Smooth muscle cell (in vitro differentiated cells): ENCODE data around the gene TANGO6. TPM values are rescaled to one million over a fixed set of nuclear protein-coding genes. Genes with fewer than 3 reads are reported as not detected.

Experiments
- DNase-seq: peaks from one replicate; lab custom pipeline; 2025; ENCODE audit not compliant: unreplicated experiment; lab: John Stamatoyannopoulos, UW
- H2AFZ ChIP-seq: fragments of 200-600 bp; sonication (generic); 2 replicates; pipeline ENCODE4 v1.6.0; 2016; ENCODE audit warnings: antibody characterized with exemption, low read depth, mild to moderate bottlenecking
- H3F3A ChIP-seq: fragments of 200-600 bp; sonication (generic); 2 replicates; pipeline ENCODE4 v1.6.0; 2017; ENCODE audit warnings: antibody characterized with exemption, low read depth
- H3K27ac ChIP-seq: fragments of 200-600 bp; sonication (generic); 2 replicates; pipeline ENCODE4 v1.5.1; 2016; ENCODE audit warnings: low read depth, mild to moderate bottlenecking
- H3K27me3 ChIP-seq: fragments of 200-600 bp; sonication (generic); 2 replicates; pipeline ENCODE4 v1.6.1; 2016; ENCODE audit warnings: low read depth, mild to moderate bottlenecking
- H3K36me3 ChIP-seq: fragments of 200-600 bp; sonication (generic); 2 replicates; pipeline ENCODE4 v1.5.1; 2016; ENCODE audit warnings: low read depth
- H3K4me1 ChIP-seq: fragments of 200-600 bp; sonication (generic); 2 replicates; pipeline ENCODE4 v1.5.1; 2016; ENCODE audit warnings: low read depth
- H3K4me2 ChIP-seq: fragments of 200-600 bp; sonication (generic); 2 replicates; pipeline ENCODE4 v1.6.0; 2016; ENCODE audit warnings: mild to moderate bottlenecking
- H3K4me3 ChIP-seq: fragments of 200-600 bp; sonication (generic); 2 replicates; pipeline ENCODE4 v1.5.1; 2016; ENCODE audit warnings: mild to moderate bottlenecking
- H3K79me2 ChIP-seq: fragments of 200-600 bp; sonication (generic); 2 replicates; pipeline ENCODE4 v1.6.0; 2016; ENCODE audit warnings: low read depth, mild to moderate bottlenecking
- H3K9ac ChIP-seq: fragments of 200-600 bp; sonication (generic); 2 replicates; pipeline ENCODE4 v1.6.0; 2016; ENCODE audit warnings: low read depth
- H3K9me3 ChIP-seq: fragments of 200-600 bp; sonication (generic); replicated peaks from 2 replicates; pipeline ENCODE4 v1.5.1; 2016; ENCODE audit warnings: low read depth
- H4K20me1 ChIP-seq: fragments of 200-600 bp; sonication (generic); 2 replicates; pipeline ENCODE4 v1.6.0; 2016; ENCODE audit warnings: low read depth
- WGBS: methylation state at CpG from one replicate; pipeline ENCODE4 v1.1.7; 2016; ENCODE audit warnings: low lambda C conversion rate; 5-methylcytosine and 5-hydroxymethylcytosine counted together
- polyA plus RNA-seq: library from polyadenylated mRNA; unstranded; fragments of >200 nt; fragmentation: Nextera tagmentation; extraction: Ambion mirVana; gene quantifications from 2 replicates; pipeline ENCODE4 v1.2.1, GENCODE V29; 2016
- total RNA-seq: library from RNA; depleted of rRNA; stranded (reverse); fragments of >200 nt; gene quantifications from 2 replicates; pipeline ENCODE4 v1.2.3, GENCODE V29; 2014
- TF ChIP-seq, protein P1 (sequence below): fragments of 200-600 bp; sonication (generic); IDR thresholded peaks from 2 replicates; pipeline ENCODE4 v1.5.1; 2017; ENCODE audit warnings: borderline replicate concordance, mild to moderate bottlenecking, antibody characterized with exemption; ENCODE audit not compliant: insufficient read depth, poor library complexity, severe bottlenecking

TANGO6 gene
- total and polyA plus RNA-seq, 2 experiments from 2014 or later: 4.5 to 5.2 TPM

GRCh38 chr16:69107316-69107962 lies 264.1 kb downstream of the TANGO6 start:
- peaks cover 17% of the 10 kb centered on the region for H3K4me1 ChIP-seq
- peaks cover 47% of the 10 kb centered on the region for H3K27me3 ChIP-seq
- peak overlapping the region; percentile 95 for H3K4me2 ChIP-seq
- no peak overlapping the region for H3K9ac ChIP-seq
- peaks cover 3% of the 10 kb centered on the region for H3F3A ChIP-seq
- peaks cover 49% of the 10 kb centered on the region for H4K20me1 ChIP-seq
- H3K4me3 ChIP-seq: peak overlapping the region; percentile 55
- no peak for DNase-seq
- TF ChIP-seq, protein P1, sequence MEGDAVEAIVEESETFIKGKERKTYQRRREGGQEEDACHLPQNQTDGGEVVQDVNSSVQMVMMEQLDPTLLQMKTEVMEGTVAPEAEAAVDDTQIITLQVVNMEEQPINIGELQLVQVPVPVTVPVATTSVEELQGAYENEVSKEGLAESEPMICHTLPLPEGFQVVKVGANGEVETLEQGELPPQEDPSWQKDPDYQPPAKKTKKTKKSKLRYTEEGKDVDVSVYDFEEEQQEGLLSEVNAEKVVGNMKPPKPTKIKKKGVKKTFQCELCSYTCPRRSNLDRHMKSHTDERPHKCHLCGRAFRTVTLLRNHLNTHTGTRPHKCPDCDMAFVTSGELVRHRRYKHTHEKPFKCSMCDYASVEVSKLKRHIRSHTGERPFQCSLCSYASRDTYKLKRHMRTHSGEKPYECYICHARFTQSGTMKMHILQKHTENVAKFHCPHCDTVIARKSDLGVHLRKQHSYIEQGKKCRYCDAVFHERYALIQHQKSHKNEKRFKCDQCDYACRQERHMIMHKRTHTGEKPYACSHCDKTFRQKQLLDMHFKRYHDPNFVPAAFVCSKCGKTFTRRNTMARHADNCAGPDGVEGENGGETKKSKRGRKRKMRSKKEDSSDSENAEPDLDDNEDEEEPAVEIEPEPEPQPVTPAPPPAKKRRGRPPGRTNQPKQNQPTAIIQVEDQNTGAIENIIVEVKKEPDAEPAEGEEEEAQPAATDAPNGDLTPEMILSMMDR: no peak
- H3K36me3 ChIP-seq: no peaks in the 10 kb centered on the region
- no peaks in the 10 kb centered on the region for H3K9me3 ChIP-seq
- no peak overlapping the region for H3K27ac ChIP-seq
- 3% methylated on average over 49 of the region's 52 CpGs for WGBS
- no peak overlapping the region for H2AFZ ChIP-seq
- no peaks in the 10 kb centered on the region for H3K79me2 ChIP-seq

GRCh38 chr16:69108064-69108904 lies 265.0 kb downstream of the TANGO6 start:
- 28% methylated on average over 9 of the region's 9 CpGs for WGBS
- H3K36me3 ChIP-seq: no peaks in the 10 kb centered on the region
- no peaks in the 10 kb centered on the region for H3K9me3 ChIP-seq
- H3K4me1 ChIP-seq: peaks cover 17% of the 10 kb centered on the region
- no peak overlapping the region for H2AFZ ChIP-seq
- no peak overlapping the region for H3K9ac ChIP-seq
- DNase-seq: no peak
- peak overlapping the region; percentile 55 for H3K4me3 ChIP-seq
- TF ChIP-seq, protein P1: no peak
- peaks cover 3% of the 10 kb centered on the region for H3F3A ChIP-seq
- H3K79me2 ChIP-seq: no peaks in the 10 kb centered on the region
- H4K20me1 ChIP-seq: peaks cover 58% of the 10 kb centered on the region
- peaks cover 47% of the 10 kb centered on the region for H3K27me3 ChIP-seq
- no peak overlapping the region for H3K27ac ChIP-seq
- H3K4me2 ChIP-seq: peak overlapping the region; percentile 95

- Histone ChIP-seq H3K4me1 (peaks cover 17% of the 10 kb centered on the region), H3K27ac (no peak overlapping the region), H2AFZ (no peak overlapping the region), H3K9me3 (no peaks in the 10 kb centered on the region), H3K79me2 (no peaks in the 10 kb centered on the region), H3K4me2 (no peak overlapping the region), H3K4me3 (no peak overlapping the region), H4K20me1 (peaks cover 62% of the 10 kb centered on the region), H3K27me3 (peaks cover 47% of the 10 kb centered on the region), H3K36me3 (no peaks in the 10 kb centered on the region), H3K9ac (no peak overlapping the region), H3F3A (peaks cover 3% of the 10 kb centered on the region)
- no peak for DNase-seq
- WGBS: 95% methylated on average over 4 of the region's 4 CpGs
- TF ChIP-seq, protein P1: no peak
Measured at GRCh38 chr16:69108905-69109252, 265.5 kb downstream of the TANGO6 start.
